Measurements from ENCODE around the gene NDUFA8.

NDUFA8 gene

DNA sequence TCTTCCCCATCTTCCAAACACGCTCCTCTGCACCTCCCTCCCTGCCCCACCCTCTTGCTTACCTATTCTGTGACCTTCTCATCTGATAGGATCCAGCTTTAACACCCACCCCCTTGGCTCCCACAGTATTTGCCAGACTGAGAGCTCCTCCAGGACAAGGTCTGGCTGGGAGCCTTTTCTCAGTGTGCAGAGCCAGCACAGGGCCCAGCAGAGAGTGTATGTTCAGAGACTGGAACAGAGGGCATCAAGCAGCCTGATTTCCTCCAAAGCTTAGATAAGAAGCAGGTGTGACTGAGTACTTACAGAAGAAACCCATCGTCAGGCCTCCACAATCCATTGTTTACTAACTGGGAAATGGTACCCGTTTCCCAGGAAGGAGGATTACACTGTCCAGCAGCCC, 42.5 kb upstream of the NDUFA8 start:
- TF ChIP-seq, protein P1, sequence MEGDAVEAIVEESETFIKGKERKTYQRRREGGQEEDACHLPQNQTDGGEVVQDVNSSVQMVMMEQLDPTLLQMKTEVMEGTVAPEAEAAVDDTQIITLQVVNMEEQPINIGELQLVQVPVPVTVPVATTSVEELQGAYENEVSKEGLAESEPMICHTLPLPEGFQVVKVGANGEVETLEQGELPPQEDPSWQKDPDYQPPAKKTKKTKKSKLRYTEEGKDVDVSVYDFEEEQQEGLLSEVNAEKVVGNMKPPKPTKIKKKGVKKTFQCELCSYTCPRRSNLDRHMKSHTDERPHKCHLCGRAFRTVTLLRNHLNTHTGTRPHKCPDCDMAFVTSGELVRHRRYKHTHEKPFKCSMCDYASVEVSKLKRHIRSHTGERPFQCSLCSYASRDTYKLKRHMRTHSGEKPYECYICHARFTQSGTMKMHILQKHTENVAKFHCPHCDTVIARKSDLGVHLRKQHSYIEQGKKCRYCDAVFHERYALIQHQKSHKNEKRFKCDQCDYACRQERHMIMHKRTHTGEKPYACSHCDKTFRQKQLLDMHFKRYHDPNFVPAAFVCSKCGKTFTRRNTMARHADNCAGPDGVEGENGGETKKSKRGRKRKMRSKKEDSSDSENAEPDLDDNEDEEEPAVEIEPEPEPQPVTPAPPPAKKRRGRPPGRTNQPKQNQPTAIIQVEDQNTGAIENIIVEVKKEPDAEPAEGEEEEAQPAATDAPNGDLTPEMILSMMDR (conservative IDR thresholded peaks at IDR 0.05; ENCODE audit: low read length), result no peak
- no peak overlapping the region for H3K4me3 ChIP-seq (ENCODE audit: low read length)
- no peak for DNase-seq (ENCODE audit: low read depth)

DNA sequence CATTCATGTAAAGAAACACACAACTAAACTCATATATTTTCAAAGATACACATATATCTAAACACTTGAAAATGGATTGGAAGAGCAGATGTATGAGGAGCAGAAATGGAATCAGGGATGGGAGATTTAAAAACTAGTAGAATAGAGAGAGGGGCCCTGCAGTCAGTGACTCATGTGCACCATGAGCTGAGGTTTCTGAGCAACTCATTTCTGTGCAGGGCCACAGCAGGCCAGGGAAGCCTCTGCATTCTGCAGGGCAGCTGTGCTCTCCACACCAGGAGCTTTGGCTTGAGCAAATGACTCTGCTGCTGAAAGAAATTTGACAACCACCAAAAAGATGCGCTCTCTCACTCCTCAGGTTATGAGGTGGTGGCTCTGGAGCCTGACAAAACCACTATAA, 42.1 kb upstream of the NDUFA8 start:
- H3K4me3 ChIP-seq (ENCODE audit: low read length), result no peak overlapping the region
- peak; percentile 31 for DNase-seq (ENCODE audit: low read depth)
- TF ChIP-seq, protein P1 (conservative IDR thresholded peaks at IDR 0.05; ENCODE audit: low read length), result no peak

DNA sequence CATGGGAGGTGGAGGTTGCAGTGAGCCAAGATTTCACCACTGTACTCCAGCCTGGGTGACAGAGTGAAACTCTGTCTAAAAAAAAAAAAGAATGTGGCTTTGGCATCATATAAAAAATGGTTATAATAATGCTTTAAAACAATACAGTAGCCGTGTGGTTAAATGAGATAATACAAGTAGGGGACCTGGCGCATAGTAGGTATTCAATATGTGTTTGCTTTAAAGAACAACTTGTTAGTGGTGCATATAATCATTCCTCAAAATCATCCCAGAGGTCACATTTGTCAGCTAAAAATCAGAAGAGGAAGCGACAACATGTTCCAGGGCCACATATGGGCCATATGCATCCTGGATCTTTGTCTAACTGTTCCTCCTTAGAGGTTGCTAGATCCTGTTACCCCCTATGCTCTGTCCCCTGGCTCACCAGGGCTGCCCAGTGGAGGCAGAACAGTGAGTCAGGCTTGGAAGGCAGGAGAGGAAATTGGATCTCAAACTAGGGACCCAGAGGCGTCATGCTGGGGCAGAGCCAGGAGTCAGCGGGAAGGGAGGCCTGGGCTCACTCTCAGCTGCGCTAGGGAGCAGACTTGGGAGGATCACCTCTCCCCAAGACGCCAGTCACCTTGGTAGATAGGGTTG, 41.5 kb upstream of the NDUFA8 start:
- TF ChIP-seq, protein P1 (conservative IDR thresholded peaks at IDR 0.05; ENCODE audit: low read length), result no peak

DNA sequence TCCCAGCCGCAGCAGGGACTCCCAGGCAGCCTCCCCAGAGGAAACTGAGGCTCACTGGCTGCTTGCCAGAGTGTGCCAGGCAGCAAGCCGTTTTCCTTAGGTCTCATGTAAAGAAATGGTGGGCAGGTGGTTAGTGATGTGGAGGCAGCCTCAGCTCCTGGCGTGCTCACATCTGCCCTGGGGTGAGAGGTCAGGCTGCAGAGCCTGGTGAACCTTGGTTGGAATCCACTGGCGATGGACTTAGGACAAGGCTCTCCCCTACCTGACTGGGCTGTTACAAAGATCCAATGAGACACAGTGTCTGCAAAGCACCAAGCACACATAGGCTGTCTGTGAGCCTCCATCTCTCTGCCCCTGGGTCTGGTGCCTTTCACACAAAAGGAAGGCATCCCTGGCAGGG, 38.3 kb upstream of the NDUFA8 start:
- no peak for DNase-seq (ENCODE audit: low read depth)
- TF ChIP-seq, protein P1 (conservative IDR thresholded peaks at IDR 0.05; ENCODE audit: low read length), result no peak
- no peak overlapping the region for H3K4me3 ChIP-seq (ENCODE audit: low read length)

More for the DNA sequence above, 41.5 kb upstream of the NDUFA8 start:
- peak; percentile 27 for DNase-seq (ENCODE audit: low read depth)
- no peak overlapping the region for H3K4me3 ChIP-seq (ENCODE audit: low read length)

DNA sequence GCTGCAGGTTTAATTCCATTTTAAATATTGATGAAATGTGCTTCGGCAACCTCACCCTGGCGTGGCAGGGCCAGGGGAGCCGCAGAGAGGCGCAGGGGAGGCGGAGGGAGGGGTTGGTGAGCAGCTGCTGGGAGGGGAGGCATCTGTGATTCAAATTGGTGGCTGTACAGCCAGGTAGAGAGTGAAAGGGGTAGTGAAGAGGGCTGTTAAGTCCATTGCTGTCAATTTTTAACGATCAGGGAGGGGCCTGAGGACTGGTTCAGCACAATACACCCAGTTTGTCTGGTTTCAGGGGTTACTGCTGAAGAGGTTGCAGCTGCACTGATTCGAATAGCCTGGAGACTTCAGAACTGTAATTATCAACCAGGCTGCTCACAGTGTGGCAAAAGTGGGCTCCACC, 37.8 kb upstream of the NDUFA8 start:
- TF ChIP-seq, protein P1 (conservative IDR thresholded peaks at IDR 0.05; ENCODE audit: low read length), result no peak
- H3K4me3 ChIP-seq (ENCODE audit: low read length), result no peak overlapping the region
- DNase-seq (ENCODE audit: low read depth), result no peak

DNA sequence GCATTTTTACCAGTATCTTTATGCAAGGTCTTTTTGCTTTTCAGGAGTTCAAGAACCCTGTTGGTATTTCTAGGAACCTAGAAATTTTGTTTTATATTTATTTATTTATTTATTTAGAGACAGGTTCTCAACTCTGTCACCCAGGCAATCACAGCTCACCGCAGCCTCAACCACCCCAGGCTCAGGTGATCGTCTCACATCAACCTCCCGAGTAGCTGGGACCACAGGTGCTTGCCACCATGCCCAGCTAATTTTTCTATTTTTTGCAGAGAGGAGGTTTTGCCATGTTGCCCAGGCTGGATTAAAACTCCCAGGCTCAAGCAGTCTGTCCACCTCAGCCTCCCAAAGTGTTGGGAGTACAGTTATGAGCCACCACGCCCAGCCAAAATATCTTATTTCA, 36.3 kb upstream of the NDUFA8 start:
- H3K4me3 ChIP-seq (ENCODE audit: low read length), result no peak overlapping the region
- TF ChIP-seq, protein P1 (conservative IDR thresholded peaks at IDR 0.05; ENCODE audit: low read length), result no peak
- DNase-seq (ENCODE audit: low read depth), result no peak

DNA sequence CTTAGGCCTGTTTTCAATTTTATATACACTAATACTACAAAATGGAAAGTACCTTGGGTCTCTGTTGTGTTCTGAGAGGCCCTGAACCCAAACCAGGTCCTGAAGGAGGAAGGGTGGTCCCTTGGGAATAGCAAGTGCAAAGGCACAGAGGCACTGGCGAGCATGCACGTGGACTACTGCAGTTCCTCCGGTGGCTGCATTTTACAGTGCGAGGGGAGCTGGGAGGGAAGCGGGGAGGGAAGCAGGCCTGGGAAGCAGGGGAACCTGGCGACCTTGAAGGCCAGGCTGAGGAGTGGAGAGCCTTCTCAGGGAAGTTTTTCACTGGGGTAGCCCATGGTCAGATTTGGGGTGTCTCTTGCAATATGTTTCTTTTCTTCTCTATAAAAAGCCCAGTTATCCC, 34.1 kb upstream of the NDUFA8 start:
- no peak overlapping the region for H3K4me3 ChIP-seq (ENCODE audit: low read length)
- TF ChIP-seq, protein P1 (conservative IDR thresholded peaks at IDR 0.05; ENCODE audit: low read length), result no peak

More for the DNA sequence above, 34.1 kb upstream of the NDUFA8 start:
- DNase-seq (ENCODE audit: low read depth), result no peak

Measured in AG10803 (cell line).